Measurements from ENCODE around the gene USP6NL. TPM values are rescaled to one million over a fixed set of nuclear protein-coding genes. Genes with fewer than 3 reads are reported as not detected.

Gene USP6NL
- total RNA-seq, 1 donor from 2014 or later: 20.0 TPM

DNA sequence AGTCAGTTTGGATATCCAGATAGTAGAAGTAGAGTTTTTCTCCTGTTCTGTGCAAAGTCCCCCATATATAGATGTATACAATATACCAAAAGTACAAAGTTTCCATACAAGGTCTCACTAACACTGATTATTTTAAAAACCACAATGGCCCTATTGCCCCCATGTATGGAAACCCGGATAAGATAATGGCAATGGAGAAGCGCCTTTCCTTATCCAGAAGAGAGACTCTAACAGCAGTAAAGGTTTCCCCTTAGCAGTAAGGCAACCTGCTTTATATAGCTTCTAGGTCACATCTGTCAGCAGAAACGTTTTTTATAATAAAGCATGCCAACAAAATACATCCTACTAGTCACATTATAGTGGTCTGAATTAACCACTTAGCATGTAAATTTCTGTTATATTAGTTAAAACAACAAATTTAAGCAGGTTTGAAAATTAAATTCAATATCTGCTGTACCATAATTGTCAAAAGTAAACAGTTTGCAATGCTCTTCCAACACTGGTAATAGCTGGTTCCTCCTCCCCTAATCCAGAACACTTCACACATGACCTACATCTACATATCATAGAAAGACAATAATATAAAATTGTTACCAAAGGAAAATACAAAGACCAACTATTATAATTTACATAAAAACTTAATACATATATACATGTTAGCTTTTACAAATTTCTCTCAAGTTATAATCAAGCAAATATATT is 22.4 kb downstream of the USP6NL start:
- intact Hi-C loops (cut with DNase I): no loop called here

DNA sequence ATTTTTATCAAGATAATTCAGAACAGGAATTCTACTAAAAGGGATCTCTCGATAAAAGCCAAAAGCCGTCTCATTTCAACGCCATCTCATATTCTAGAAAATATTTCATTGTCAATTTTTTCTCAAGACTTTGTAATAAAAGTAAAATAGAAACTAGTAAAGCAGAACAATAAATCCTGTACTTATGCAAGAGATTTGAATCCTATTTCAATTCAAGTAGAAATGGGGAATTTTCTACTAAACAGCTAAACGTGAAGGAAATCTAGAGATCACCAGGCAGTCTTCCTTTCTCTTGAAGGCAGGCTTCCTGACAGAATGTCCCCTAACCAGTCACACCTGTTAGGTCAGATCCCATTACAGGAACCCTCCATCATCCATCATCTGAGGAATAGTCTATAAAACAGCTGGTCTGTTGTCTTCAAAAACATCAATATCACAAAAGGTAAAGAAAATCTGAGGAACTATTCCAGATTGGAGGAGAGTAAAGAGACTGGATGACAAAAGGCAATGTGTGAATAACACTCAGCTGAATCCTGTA is 23.7 kb downstream of the USP6NL start:
- Histone ChIP-seq H3K27me3 (ENCODE audit: low read depth) (no peaks in the 10 kb centered on the region), H3K4me1 (no peaks in the 10 kb centered on the region), H3K9me3 (no peaks in the 10 kb centered on the region), H3K4me3 (no peak overlapping the region), H3K27ac (no peak overlapping the region), H3K36me3 (no peaks in the 10 kb centered on the region)
- intact Hi-C loops (cut with DNase I): no loop called here
- TF ChIP-seq, protein P1, sequence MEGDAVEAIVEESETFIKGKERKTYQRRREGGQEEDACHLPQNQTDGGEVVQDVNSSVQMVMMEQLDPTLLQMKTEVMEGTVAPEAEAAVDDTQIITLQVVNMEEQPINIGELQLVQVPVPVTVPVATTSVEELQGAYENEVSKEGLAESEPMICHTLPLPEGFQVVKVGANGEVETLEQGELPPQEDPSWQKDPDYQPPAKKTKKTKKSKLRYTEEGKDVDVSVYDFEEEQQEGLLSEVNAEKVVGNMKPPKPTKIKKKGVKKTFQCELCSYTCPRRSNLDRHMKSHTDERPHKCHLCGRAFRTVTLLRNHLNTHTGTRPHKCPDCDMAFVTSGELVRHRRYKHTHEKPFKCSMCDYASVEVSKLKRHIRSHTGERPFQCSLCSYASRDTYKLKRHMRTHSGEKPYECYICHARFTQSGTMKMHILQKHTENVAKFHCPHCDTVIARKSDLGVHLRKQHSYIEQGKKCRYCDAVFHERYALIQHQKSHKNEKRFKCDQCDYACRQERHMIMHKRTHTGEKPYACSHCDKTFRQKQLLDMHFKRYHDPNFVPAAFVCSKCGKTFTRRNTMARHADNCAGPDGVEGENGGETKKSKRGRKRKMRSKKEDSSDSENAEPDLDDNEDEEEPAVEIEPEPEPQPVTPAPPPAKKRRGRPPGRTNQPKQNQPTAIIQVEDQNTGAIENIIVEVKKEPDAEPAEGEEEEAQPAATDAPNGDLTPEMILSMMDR (IDR thresholded peaks at IDR 0.05): no peak
- ATAC-seq (no peak), DNase-seq (no peak)

More for the DNA sequence above, 22.4 kb downstream of the USP6NL start:
- Histone ChIP-seq H3K36me3 (no peaks in the 10 kb centered on the region), H3K27me3 (ENCODE audit: low read depth) (no peaks in the 10 kb centered on the region), H3K4me1 (no peaks in the 10 kb centered on the region), H3K4me3 (no peak overlapping the region), H3K27ac (no peak overlapping the region), H3K9me3 (no peaks in the 10 kb centered on the region)
- no peak for DNase-seq
- TF ChIP-seq, protein P1 (IDR thresholded peaks at IDR 0.05): no peak
- ATAC-seq: no peak

DNA sequence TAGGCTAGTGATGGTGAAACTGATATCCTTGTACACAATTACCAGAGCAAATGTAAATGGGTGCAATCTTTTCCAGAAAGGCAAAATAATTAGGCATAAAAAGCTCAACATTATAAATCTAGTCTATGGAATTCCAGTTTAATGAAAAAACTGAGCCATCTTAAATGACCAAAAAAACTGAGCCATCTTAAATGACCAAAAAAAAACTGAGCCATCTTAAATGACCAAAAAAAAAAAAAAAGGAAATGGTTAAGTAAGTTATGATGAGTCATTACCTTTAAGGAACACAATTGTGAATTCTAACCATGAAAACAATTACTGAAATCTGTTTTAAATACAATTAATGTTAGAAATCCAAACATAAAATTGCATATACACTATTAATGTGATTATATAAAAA is 25.3 kb downstream of the USP6NL start:
- no peaks in the 10 kb centered on the region for H3K27me3 ChIP-seq (ENCODE audit: low read depth)
- no peak overlapping the region for H3K4me3 ChIP-seq
- H3K4me1 ChIP-seq: no peaks in the 10 kb centered on the region
- no peak overlapping the region for H3K27ac ChIP-seq
- ATAC-seq: no peak
- TF ChIP-seq, protein P1 (IDR thresholded peaks at IDR 0.05): no peak
- intact Hi-C loops (cut with DNase I): no loop called here
- no peaks in the 10 kb centered on the region for H3K36me3 ChIP-seq
- DNase-seq: no peak
- no peaks in the 10 kb centered on the region for H3K9me3 ChIP-seq

DNA sequence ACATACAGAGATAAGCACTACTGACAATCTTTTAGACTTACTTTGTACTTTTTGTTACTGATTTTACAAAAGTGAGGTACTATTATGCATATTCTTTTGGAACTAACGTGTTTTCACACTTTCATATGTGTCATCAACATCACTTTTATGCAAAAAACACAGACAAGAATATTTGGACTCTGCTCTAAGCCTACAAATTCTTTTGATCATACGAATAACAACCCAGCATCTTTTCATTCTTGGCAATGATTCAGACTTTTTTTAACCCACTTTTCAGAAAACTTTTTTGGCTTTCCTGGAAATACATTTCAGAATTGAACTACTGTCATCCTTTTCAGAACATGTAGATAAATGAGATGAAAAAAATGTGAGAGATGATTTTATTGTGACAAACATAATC is 30.2 kb downstream of the USP6NL start:
- intact Hi-C loops (cut with DNase I): no loop called here
- TF ChIP-seq, protein P1 (IDR thresholded peaks at IDR 0.05): no peak
- ATAC-seq: no peak

DNA sequence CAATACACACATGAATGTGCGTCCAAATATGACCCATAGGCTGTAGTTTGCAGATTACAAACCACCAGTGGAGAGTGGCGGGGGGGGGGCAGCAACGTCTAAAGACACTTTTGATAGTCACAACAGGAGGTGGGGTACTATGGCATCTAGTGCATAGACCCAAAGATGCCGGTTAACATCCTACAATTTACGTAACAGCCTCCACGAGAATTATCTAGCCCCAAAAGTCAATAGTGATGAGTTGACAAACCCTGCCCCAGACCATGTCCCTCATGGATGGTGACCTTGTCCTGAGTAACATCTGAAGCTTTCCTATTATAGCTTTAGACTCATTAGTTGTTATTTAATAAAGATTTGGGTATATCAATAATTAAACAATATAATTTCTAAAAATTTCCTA is 31.6 kb downstream of the USP6NL start:
- TF ChIP-seq, protein P1 (IDR thresholded peaks at IDR 0.05): no peak
- no peaks in the 10 kb centered on the region for H3K4me1 ChIP-seq
- H3K27ac ChIP-seq: no peak overlapping the region
- intact Hi-C loops (cut with DNase I): no loop called here
- H3K36me3 ChIP-seq: no peaks in the 10 kb centered on the region
- H3K9me3 ChIP-seq: no peaks in the 10 kb centered on the region
- no peak overlapping the region for H3K4me3 ChIP-seq
- H3K27me3 ChIP-seq (ENCODE audit: low read depth): no peaks in the 10 kb centered on the region
- ATAC-seq (no peak), DNase-seq (no peak)

More for the DNA sequence above, 30.2 kb downstream of the USP6NL start:
- no peaks in the 10 kb centered on the region for H3K27me3 ChIP-seq (ENCODE audit: low read depth)
- no peak overlapping the region for H3K27ac ChIP-seq
- no peak for DNase-seq
- H3K4me1 ChIP-seq: no peaks in the 10 kb centered on the region
- no peaks in the 10 kb centered on the region for H3K9me3 ChIP-seq
- H3K36me3 ChIP-seq: no peaks in the 10 kb centered on the region
- H3K4me3 ChIP-seq: no peak overlapping the region
